Neural progenitor cell (in vitro differentiated cells): ENCODE data around the gene TMPRSS11D.

Experiments used
- CTCF ChIP-seq: fragments of 200-600 bp; sonication (generic); IDR thresholded peaks from 2 replicates; pipeline ENCODE4 v1.5.1; 2017; ENCODE audit warnings: antibody characterized with exemption, mild to moderate bottlenecking
- EZH2 ChIP-seq: fragments of 200-600 bp; sonication (generic); IDR thresholded peaks from 2 replicates; pipeline ENCODE4 v1.6.1; 2017; ENCODE audit warnings: antibody characterized with exemption, mild to moderate bottlenecking, moderate library complexity

DNA sequence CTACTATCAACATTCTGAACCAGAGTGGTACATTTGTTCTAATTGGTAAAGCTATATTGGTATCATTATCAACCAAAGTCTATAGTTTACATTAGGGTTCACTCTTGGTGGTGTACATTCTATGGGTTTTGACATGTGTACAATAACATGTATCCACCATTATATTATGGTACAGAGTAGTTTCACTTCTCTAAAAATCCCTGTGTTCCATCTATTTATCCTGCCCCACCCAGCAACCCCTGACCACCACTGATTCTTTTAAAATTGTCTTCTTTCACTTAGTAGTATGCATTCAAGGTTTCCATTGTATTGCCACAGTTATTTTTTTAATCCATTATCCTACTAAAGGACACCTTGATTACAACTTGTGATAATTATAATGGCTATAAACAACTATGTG, 15.3 kb upstream of the TMPRSS11D start:
- TF ChIP-seq CTCF: no peak
- TF ChIP-seq EZH2: no peak
